GM12892 (cell line): ENCODE results near the gene SPON1.

Experiments used
- POLR2AphosphoS5 ChIP-seq: IDR thresholded peaks from 2 replicates; pipeline ENCODE4 v1.6.1; 2011; ENCODE audit warnings: low read depth, low read length, control low read depth
- TAF1 ChIP-seq: IDR thresholded peaks from 2 replicates; pipeline ENCODE4 v1.6.1; 2011; ENCODE audit warnings: low read depth, mild to moderate bottlenecking, control low read depth, low read length, borderline replicate concordance

- TF ChIP-seq POLR2AphosphoS5 (no peak), TAF1 (no peak)
Measured at GRCh38 chr11:14288189-14288935, 325.8 kb downstream of the SPON1 start.
